GM19455 (cell line): ENCODE measurements around the gene CRAT.
A peak's percentile ranks its signal among the peaks of the same experiment; 100 is the strongest.

Experiments used
- ATAC-seq: cut with Tn5 transposase; IDR thresholded peaks from one replicate; pipeline ENCODE4 v1.9.1; 2021; ENCODE audit not compliant: unreplicated experiment

The CRAT gene

GRCh38 chr9:129093602-129094386 lies 16.8 kb downstream of the CRAT start:
- ATAC-seq: no peak

GRCh38 chr9:129089246-129089645 lies 21.3 kb downstream of the CRAT start:
- ATAC-seq: no peak

- no peak for ATAC-seq
These were observed 26.5 kb downstream of the CRAT start for GRCh38 chr9:129084087-129084486.

GRCh38 chr9:129081388-129081904 lies 29.1 kb downstream of the CRAT start:
- ATAC-seq: no peak

- peak; percentile 95 for ATAC-seq
These were observed 29.8 kb downstream of the CRAT start, which contains the start of gene DOLPP1 for GRCh38 chr9:129080601-129081387. DOLPP1 (plus strand) TSS chr9:129081111; CDS start chr9:129081132, 21 bp downstream.

- no peak for ATAC-seq
These were observed 30.3 kb downstream of the CRAT start for GRCh38 chr9:129080298-129080600.

DNA sequence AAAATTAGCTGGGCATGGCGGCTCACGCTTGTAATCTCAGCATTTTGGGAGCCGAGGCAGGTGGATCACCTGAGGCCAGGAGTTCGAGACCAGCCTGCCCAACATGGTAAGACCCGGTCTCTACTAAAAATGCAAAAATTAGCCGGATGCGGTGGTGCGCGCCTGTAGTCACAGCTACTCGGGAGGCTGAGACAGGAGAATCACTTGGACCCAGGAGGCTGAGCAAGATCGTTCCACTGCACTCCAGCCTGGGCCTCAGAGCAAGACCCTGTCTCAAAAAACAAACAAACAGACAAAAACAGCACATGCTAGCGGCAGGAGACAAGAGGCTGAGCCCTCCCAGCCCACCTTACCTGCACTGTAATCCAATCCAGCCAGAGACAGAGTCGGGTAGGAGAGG lies 30.8 kb downstream of the CRAT start:
- no peak for ATAC-seq

DNA sequence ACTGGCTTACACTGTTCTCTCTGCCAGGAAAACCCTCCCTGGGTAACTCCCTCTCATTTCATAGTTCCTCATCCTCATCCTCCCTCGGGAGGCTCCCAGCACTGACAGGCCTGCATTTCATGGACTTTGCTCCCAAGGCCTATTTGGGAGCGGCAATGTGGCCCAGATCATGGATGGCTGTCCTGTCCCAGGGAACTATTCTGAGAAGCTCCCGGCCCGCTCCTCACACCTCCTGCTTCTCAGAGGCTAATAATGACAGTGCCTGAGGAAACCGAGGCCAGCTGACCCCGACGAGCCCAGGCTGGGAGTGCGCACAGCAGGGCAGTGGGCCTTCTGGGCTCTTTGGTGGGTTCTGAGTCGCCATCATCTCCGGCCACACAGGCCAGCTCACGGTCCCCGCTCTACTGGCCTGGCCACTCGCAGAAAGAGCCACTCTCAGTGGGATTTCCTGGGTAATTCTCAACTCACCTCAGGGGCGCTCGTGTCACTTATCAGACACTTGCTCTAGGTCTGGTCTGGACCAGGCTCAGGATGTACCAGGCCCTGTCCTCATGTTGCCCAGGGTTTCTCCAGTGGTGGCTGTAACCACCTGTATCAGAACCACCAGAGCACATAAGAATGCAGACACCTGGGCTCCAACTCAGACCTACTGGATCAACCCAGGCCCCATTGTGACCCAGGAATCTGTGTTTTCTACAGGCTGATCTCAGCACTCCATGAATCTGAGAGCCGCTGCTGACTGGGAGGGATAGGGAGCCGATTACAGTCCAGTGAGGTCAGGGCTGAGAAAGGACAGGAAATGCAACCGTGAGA lies 31.7 kb downstream of the CRAT start:
- ATAC-seq: no peak

GRCh38 chr9:129077236-129077635 lies 33.4 kb downstream of the CRAT start:
- ATAC-seq: no peak

- no peak for ATAC-seq
These were observed 34.0 kb downstream of the CRAT start for GRCh38 chr9:129076640-129077037.

DNA sequence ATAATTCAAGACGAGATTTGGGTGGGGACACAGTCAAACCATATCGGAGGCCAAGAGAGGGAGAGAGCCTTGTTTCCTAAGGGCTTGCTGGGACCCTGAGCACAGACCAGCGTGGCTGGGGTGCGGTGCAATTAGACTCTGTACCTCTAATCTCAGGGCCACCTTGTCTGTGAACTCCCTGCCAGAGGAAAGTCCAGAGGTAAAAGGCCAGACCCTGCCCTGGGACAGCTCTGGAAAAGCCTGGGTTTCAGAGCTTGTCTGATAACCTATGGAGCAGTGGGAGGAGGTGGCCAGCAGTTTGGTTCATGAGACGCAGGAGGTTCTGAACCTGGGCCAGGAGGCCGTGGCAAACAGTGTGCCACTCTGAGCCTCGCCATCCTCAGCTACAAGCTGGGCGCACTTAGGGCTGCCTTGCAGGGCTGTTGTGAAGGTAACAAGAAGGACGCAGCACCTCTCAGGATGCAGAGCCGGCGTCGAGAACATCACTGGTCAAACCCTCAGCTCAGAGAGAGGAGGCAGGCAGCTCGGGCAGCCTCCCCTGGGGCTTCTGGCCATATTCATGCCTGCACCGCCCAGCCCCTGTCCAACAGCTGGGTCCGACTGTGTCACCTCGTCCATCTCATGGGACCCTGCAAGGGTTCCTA lies 34.5 kb downstream of the CRAT start:
- no peak for ATAC-seq

- ATAC-seq: no peak
These were observed 36.5 kb downstream of the CRAT start for GRCh38 chr9:129074106-129074505.

GRCh38 chr9:129073404-129073803 lies 37.2 kb downstream of the CRAT start:
- no peak for ATAC-seq

DNA sequence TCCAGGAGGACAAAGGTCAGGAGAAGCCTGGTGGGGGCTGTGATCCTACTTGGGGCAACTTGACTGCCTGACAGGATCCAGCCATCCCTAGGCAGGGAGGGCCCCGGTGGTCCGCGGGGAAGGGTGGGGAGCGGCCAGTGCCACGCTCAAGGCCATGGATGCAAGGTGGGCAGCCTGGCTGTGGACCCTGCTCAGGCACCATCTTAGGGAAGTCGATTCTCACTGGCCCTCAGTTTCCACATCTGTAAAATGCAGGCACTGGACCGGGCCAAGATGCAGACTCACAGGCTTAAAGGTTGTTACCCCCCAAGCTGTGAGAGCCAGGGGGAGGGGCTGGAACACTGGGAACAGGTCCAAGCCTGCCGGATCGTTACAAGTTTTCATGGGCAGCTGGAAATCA lies 38.4 kb downstream of the CRAT start:
- ATAC-seq: no peak

DNA sequence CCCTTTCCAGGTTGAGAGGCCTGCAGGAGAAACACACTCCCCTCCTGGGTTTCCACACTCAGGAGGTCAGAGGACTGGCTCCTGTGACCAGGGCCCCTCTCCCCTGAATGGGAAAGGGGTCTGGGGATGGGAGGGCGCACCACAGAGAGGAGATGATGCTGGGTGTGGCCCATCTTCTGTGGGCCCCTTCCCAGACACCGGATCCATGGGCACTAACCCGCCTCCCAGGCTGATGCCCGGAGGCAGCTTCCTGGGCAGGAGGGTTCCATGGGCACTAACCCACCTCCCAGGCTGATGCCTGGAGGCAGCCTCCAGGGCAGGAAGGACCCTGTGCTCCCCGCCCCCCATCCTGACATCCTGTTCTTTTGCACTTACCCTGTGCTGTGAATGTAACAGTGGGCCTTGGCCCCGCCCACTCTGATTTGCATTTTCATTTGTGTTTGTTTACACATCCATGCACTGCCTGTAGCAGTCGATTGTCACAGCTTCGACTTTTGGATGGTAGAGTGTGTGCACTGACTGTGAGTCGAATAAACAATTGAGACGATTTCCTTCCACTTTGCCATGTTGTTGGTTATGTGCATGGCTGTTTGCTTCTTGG lies 39.0 kb downstream of the CRAT start:
- no peak for ATAC-seq

- ATAC-seq: no peak
These were observed 39.7 kb downstream of the CRAT start for GRCh38 chr9:129070696-129071525.

GRCh38 chr9:129069862-129070641 lies 40.5 kb downstream of the CRAT start:
- ATAC-seq: no peak

- ATAC-seq: no peak
These were observed 41.4 kb downstream of the CRAT start for GRCh38 chr9:129068990-129069861.
